Measurements from ENCODE around the gene MGARP. TPM values are rescaled to one million over a fixed set of nuclear protein-coding genes. Genes with fewer than 3 reads are reported as not detected.

Gene MGARP
- total RNA-seq, 1 donor from 2014 or later, result 0.62 TPM

Other genes starting within 250 kb of the MGARP start
- 44.7 TPM for gene ELF2, start 103.0 kb downstream of the MGARP start, total RNA-seq
- 36.1 TPM for gene NAA15, start 21.3 kb upstream of the MGARP start, total RNA-seq
- 246 TPM for gene NDUFC1, start 22.3 kb upstream of the MGARP start, total RNA-seq
- gene RAB33B, start 173.9 kb upstream of the MGARP start, total RNA-seq, result 6.3 TPM

All from left ventricle myocardium superior (tissue), 1 donor.